ENCODE measurements around the gene MALRD1. TPM values are rescaled to one million over a fixed set of nuclear protein-coding genes. Genes with fewer than 3 reads are reported as not detected.

The MALRD1 gene
- total RNA-seq, 1 experiment from 2014 or later, result not detected

DNA sequence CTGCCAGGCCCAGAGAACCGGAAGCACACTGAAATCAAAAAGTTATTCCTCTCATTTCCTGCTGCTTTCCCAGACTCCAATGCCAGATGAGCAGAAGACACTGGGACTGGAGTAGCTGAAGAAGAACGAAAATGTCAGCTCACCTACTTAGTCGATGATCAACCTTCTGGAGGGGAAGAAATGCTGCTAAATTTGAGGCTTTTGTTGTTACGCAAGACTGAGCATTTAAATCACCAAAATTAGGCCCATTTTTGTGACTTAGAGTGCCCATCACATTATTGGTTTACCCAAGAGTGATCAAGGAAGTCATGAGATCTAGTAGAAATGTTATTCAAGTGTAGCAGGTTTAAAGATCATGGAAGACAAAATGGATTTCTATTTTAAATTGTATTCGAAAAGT, 585.6 kb downstream of the MALRD1 start:
- Histone ChIP-seq H3K4me3 (ENCODE audit: low read depth in 2 of 2, low read length in 2 of 2) (no peak overlapping the region), H3K9me3 (ENCODE audit: control insufficient read depth, insufficient read depth, low read depth, low read length) (no peaks in the 10 kb centered on the region), H3K36me3 (ENCODE audit: control insufficient read depth, insufficient read depth, low read length) (no peaks in the 10 kb centered on the region), H3K27ac (ENCODE audit: low read length) (no peak overlapping the region), H3K27me3 (ENCODE audit: control insufficient read depth, insufficient read depth, low read length) (no peaks in the 10 kb centered on the region), H3K4me1 (ENCODE audit: control insufficient read depth, insufficient read depth, low read length) (no peaks in the 10 kb centered on the region)
- DNase-seq (ENCODE audit: low read depth, low spot score) (no peak), ATAC-seq (no peak)
- BruUV-seq (replicated peaks), result no TSS peak
- ChIA-PET POLR2A (no interaction called here), CTCF (no interaction called here)
- in situ Hi-C loops (cut with HindIII; ENCODE audit: low pct_unique_long_range_greater_than_20kb, low sequenced_read_pairs), result no loop called here
- intact Hi-C loops (cut with micrococcal nuclease; ENCODE audit: unreplicated experiment), result no loop called here
- TF ChIP-seq REST (IDR thresholded peaks at IDR 0.05; ENCODE audit: insufficient read depth in 1 of 2, low read depth in 2 of 2, low read length in 1 of 2), result no peak
- no peak for TF ChIP-seq POLR2AphosphoS5 (IDR thresholded peaks at IDR 0.05; ENCODE audit: low read depth, low read length)
- TF ChIP-seq SIN3A (IDR thresholded peaks at IDR 0.05; ENCODE audit: borderline replicate concordance, insufficient read depth, low read depth, low read length), result no peak
- TF ChIP-seq CTCF (IDR thresholded peaks at IDR 0.05), result no peak
- no peak for TF ChIP-seq TCF7L2 (IDR thresholded peaks at IDR 0.05; ENCODE audit: low read depth, low read length)

DNA sequence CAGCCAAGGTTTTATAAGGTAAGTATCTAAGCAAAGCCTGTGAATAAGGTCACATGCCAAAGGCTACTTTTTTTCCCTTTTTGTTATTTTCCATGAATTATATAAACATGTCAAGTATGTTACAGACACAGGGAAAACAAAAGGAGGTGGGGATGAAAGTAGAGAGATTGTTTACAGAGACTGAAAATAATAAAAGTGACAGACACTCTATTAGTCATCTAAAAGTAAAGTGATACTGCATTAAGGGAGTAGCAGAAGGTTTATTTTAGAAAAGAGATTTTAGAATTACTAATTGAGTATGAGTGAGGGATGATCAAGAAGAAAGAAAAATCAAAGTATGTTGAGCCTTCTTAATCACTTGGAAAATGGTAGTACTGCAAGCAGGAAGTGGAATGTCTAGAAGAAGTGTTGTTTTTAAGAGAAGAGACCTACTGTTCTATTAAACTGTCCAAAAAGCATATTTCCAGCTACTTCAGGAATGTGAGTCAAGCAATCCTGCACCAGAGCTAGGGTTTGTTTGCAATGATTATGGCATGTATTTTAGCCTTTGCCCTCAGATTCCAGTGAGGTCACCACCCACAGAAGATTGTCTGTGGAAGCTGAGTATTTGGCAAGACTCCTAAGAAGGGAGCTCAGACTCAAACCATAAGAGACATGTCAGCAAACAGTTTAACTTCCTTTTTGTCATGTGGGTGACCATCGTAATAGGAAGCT, 589.7 kb downstream of the MALRD1 start:
- no peaks in the 10 kb centered on the region for H3K27me3 ChIP-seq (ENCODE audit: control insufficient read depth, insufficient read depth, low read length)
- in situ Hi-C loops (cut with HindIII; ENCODE audit: low pct_unique_long_range_greater_than_20kb, low sequenced_read_pairs) (no loop called here), intact Hi-C loops (cut with micrococcal nuclease; ENCODE audit: unreplicated experiment) (no loop called here)
- no peak for TF ChIP-seq POLR2AphosphoS5 (IDR thresholded peaks at IDR 0.05; ENCODE audit: low read depth, low read length)
- no peak for TF ChIP-seq REST (IDR thresholded peaks at IDR 0.05; ENCODE audit: insufficient read depth in 1 of 2, low read depth in 2 of 2, low read length in 1 of 2)
- TF ChIP-seq SIN3A (IDR thresholded peaks at IDR 0.05; ENCODE audit: borderline replicate concordance, insufficient read depth, low read depth, low read length), result no peak
- no peak for TF ChIP-seq TCF7L2 (IDR thresholded peaks at IDR 0.05; ENCODE audit: low read depth, low read length)
- TF ChIP-seq CTCF (IDR thresholded peaks at IDR 0.05), result no peak
- ChIA-PET POLR2A (no interaction called here), CTCF (no interaction called here)
- H3K4me1 ChIP-seq (ENCODE audit: control insufficient read depth, insufficient read depth, low read length), result no peaks in the 10 kb centered on the region
- no peaks in the 10 kb centered on the region for H3K9me3 ChIP-seq (ENCODE audit: control insufficient read depth, insufficient read depth, low read depth, low read length)
- peak overlapping the region; percentile 3 to 17; a peak in 3 of 4 replicates for H3K4me3 ChIP-seq (ENCODE audit: low read depth in 2 of 2, low read length in 2 of 2)
- no peak for DNase-seq (ENCODE audit: low read depth, low spot score)
- H3K27ac ChIP-seq (ENCODE audit: low read length), result no peak overlapping the region
- BruUV-seq (replicated peaks), result no TSS peak
- ATAC-seq, result no peak
- H3K36me3 ChIP-seq (ENCODE audit: control insufficient read depth, insufficient read depth, low read length), result no peaks in the 10 kb centered on the region

All from Panc1 (cell line).